HEK293 (cell line): Measurements from ENCODE around the gene MYO1C.

Experiments
- EGR2 ChIP-seq: fragments of 450-650 bp; formaldehyde crosslinking; IDR thresholded peaks from 2 replicates; pipeline ENCODE4 v1.5.1; 2016; ENCODE audit warnings: low read depth, missing biosample characterization, missing genetic modification characterization
- GFI1B ChIP-seq: fragments of 450-650 bp; formaldehyde crosslinking; IDR thresholded peaks from 2 replicates; pipeline ENCODE4 v1.5.1; 2016; ENCODE audit warnings: missing biosample characterization, missing genetic modification characterization
- GLIS1 ChIP-seq: fragments of 450-650 bp; formaldehyde crosslinking; IDR thresholded peaks from 2 replicates; pipeline ENCODE4 v1.5.1; 2016; ENCODE audit warnings: missing biosample characterization, missing genetic modification characterization
- KLF9 ChIP-seq: fragments of 450-650 bp; formaldehyde crosslinking; IDR thresholded peaks from 2 replicates; pipeline ENCODE4 v1.5.1; 2016; ENCODE audit warnings: missing biosample characterization, missing genetic modification characterization, low read depth
- OSR2 ChIP-seq: fragments of 450-650 bp; formaldehyde crosslinking; IDR thresholded peaks from 2 replicates; pipeline ENCODE4 v1.5.1; 2016; ENCODE audit warnings: missing biosample characterization, missing genetic modification characterization
- YY1 ChIP-seq: fragments of 450-650 bp; formaldehyde crosslinking; IDR thresholded peaks from 2 replicates; pipeline ENCODE4 v1.5.1; 2018; ENCODE audit warnings: missing biosample characterization, missing genetic modification characterization
- ZBTB20 ChIP-seq: fragments of 450-650 bp; formaldehyde crosslinking; IDR thresholded peaks from 2 replicates; pipeline ENCODE4 v1.5.1; 2016; ENCODE audit warnings: missing biosample characterization, missing genetic modification characterization
- ZBTB21 ChIP-seq: fragments of 450-650 bp; formaldehyde crosslinking; IDR thresholded peaks from 2 replicates; pipeline ENCODE4 v1.5.1; 2017; ENCODE audit warnings: missing biosample characterization, missing genetic modification characterization
- ZBTB7A ChIP-seq: fragments of 450-650 bp; formaldehyde crosslinking; IDR thresholded peaks from 2 replicates; pipeline ENCODE4 v1.5.1; 2016; ENCODE audit warnings: low read depth, missing biosample characterization, missing genetic modification characterization
- ZBTB8A ChIP-seq: fragments of 450-650 bp; formaldehyde crosslinking; IDR thresholded peaks from 2 replicates; pipeline ENCODE4 v1.5.1; 2016; ENCODE audit warnings: missing biosample characterization, missing genetic modification characterization
- ZFHX2 ChIP-seq: fragments of 450-650 bp; formaldehyde crosslinking; conservative IDR thresholded peaks from 2 replicates; pipeline ENCODE4 v1.5.1; 2016; ENCODE audit warnings: missing biosample characterization, missing genetic modification characterization
- ZFP3 ChIP-seq: fragments of 450-650 bp; formaldehyde crosslinking; IDR thresholded peaks from 2 replicates; pipeline ENCODE4 v1.5.1; 2016; ENCODE audit warnings: low read depth, missing biosample characterization, missing genetic modification characterization
- ZNF10 ChIP-seq: fragments of 450-650 bp; formaldehyde crosslinking; IDR thresholded peaks from 2 replicates; pipeline ENCODE4 v1.5.1; 2017; ENCODE audit warnings: missing biosample characterization, missing genetic modification characterization
- ZNF112 ChIP-seq: fragments of 450-650 bp; formaldehyde crosslinking; IDR thresholded peaks from 2 replicates; pipeline ENCODE4 v1.5.0; 2017; ENCODE audit warnings: missing biosample characterization, missing genetic modification characterization
- ZNF157 ChIP-seq: fragments of 450-650 bp; formaldehyde crosslinking; IDR thresholded peaks from 2 replicates; pipeline ENCODE4 v1.5.1; 2016; ENCODE audit warnings: missing biosample characterization, missing genetic modification characterization
- ZNF175 ChIP-seq: fragments of 450-650 bp; formaldehyde crosslinking; IDR thresholded peaks from 2 replicates; pipeline ENCODE4 v1.5.1; 2016; ENCODE audit warnings: missing biosample characterization, missing genetic modification characterization
- ZNF2 ChIP-seq: fragments of 450-650 bp; formaldehyde crosslinking; IDR thresholded peaks from 2 replicates; pipeline ENCODE4 v1.5.1; 2016; ENCODE audit warnings: missing biosample characterization, missing genetic modification characterization
- ZNF239 ChIP-seq: fragments of 450-650 bp; formaldehyde crosslinking; IDR thresholded peaks from 2 replicates; pipeline ENCODE4 v1.5.1; 2016; ENCODE audit warnings: missing biosample characterization, missing genetic modification characterization
- ZNF24 ChIP-seq: fragments of 450-650 bp; formaldehyde crosslinking; IDR thresholded peaks from 2 replicates; pipeline ENCODE4 v1.5.1; 2016; ENCODE audit warnings: missing biosample characterization, missing genetic modification characterization
- ZNF292 ChIP-seq: fragments of 450-650 bp; formaldehyde crosslinking; IDR thresholded peaks from 2 replicates; pipeline ENCODE4 v1.5.1; 2016; ENCODE audit warnings: low read depth, missing biosample characterization, missing genetic modification characterization, borderline replicate concordance
- ZNF324 ChIP-seq: fragments of 450-650 bp; formaldehyde crosslinking; IDR thresholded peaks from 2 replicates; pipeline ENCODE4 v1.5.1; 2016; ENCODE audit warnings: missing biosample characterization, missing genetic modification characterization
- ZNF335 ChIP-seq: fragments of 450-650 bp; formaldehyde crosslinking; conservative IDR thresholded peaks from 2 replicates; pipeline ENCODE4 v1.5.1; 2016; ENCODE audit warnings: missing biosample characterization, missing genetic modification characterization
- ZNF404 ChIP-seq: fragments of 450-650 bp; formaldehyde crosslinking; IDR thresholded peaks from 2 replicates; pipeline ENCODE4 v1.5.1; 2017; ENCODE audit warnings: missing biosample characterization, missing genetic modification characterization
- ZNF48 ChIP-seq: fragments of 450-650 bp; formaldehyde crosslinking; IDR thresholded peaks from 2 replicates; pipeline ENCODE4 v1.5.1; 2016; ENCODE audit warnings: missing biosample characterization, missing genetic modification characterization
- ZNF555 ChIP-seq: fragments of 450-650 bp; formaldehyde crosslinking; conservative IDR thresholded peaks from 2 replicates; pipeline ENCODE4 v1.5.1; 2017; ENCODE audit warnings: missing biosample characterization, mild to moderate bottlenecking, missing genetic modification characterization, inconsistent platforms
- ZNF777 ChIP-seq: fragments of 450-650 bp; formaldehyde crosslinking; IDR thresholded peaks from 2 replicates; pipeline ENCODE4 v1.5.1; 2017; ENCODE audit warnings: missing biosample characterization, missing genetic modification characterization, borderline replicate concordance
- ZXDB ChIP-seq: fragments of 450-650 bp; formaldehyde crosslinking; IDR thresholded peaks from 2 replicates; pipeline ENCODE4 v1.5.1; 2016; ENCODE audit warnings: missing biosample characterization, missing genetic modification characterization
- TF ChIP-seq, protein P1 (sequence below): fragments of 450-650 bp; formaldehyde crosslinking; IDR thresholded peaks from 2 replicates; pipeline ENCODE4 v1.5.1; 2016; ENCODE audit warnings: missing biosample characterization, missing genetic modification characterization
- TF ChIP-seq, protein P2 (sequence below): fragments of 450-650 bp; formaldehyde crosslinking; conservative IDR thresholded peaks from 2 replicates; pipeline ENCODE4 v1.5.1; 2016; ENCODE audit warnings: low read depth, missing biosample characterization, missing genetic modification characterization
- TF ChIP-seq, protein P3 (sequence below): sonication (generic); formaldehyde crosslinking; IDR thresholded peaks from 2 replicates; pipeline ENCODE4 v1.8.1; 2022; ENCODE audit warnings: mild to moderate bottlenecking, moderate library complexity, missing genetic modification reagents
- TF ChIP-seq, protein P4 (sequence below): fragments of 450-650 bp; formaldehyde crosslinking; optimal IDR thresholded peaks from 2 replicates; pipeline ENCODE3; 2016; ENCODE audit warnings: missing biosample characterization, mild to moderate bottlenecking, missing genetic modification characterization
- TF ChIP-seq, protein P5 (sequence below): fragments of 450-650 bp; formaldehyde crosslinking; IDR thresholded peaks from 2 replicates; pipeline ENCODE4 v1.5.1; 2016; ENCODE audit warnings: missing biosample characterization, missing genetic modification characterization

The MYO1C gene

DNA sequence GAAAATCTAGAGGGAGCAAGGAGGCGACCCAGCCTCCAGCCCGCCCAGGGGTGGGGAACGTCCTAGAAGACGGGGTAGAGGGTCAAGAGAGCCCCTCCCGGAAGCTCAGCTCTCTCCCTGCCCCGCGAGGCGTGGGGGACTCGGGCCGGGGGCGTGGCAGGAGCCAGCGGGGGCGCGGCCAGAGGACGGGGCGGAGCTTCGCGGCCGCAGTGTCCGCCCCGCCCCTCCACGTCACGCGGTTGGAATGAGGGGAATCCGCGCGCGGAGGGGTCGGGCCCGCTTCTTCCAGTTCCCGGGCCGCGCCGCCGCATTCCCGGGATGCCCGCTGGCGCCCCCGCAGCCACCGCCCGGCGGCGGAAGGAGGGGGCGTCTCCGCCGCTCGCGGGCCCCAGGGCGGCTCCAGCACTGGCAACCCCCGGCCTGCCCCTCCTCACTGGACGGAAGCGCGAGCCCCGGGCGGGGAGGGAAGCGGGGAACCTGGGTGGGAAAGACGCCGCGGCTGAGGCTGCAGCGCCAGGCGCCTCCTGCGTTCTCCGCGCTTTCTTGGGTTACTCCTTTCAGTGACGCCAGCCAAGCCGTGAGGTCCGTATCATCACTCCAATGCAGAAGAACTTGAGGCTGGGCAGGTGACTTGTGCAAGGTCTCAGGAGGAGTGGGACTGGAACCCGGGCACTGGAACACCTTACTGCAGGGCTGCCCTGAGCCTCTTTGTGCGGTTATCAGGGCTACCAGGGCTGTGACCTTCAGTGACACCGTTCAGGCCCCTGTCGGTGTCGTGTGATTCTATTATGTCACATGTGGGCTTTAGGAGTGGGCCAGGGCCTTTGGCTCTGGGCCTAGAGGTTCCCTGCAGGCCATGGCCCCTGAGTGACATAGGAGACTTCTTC lies 4.3 kb downstream of the MYO1C start (continued):
- TF ChIP-seq, protein P1, sequence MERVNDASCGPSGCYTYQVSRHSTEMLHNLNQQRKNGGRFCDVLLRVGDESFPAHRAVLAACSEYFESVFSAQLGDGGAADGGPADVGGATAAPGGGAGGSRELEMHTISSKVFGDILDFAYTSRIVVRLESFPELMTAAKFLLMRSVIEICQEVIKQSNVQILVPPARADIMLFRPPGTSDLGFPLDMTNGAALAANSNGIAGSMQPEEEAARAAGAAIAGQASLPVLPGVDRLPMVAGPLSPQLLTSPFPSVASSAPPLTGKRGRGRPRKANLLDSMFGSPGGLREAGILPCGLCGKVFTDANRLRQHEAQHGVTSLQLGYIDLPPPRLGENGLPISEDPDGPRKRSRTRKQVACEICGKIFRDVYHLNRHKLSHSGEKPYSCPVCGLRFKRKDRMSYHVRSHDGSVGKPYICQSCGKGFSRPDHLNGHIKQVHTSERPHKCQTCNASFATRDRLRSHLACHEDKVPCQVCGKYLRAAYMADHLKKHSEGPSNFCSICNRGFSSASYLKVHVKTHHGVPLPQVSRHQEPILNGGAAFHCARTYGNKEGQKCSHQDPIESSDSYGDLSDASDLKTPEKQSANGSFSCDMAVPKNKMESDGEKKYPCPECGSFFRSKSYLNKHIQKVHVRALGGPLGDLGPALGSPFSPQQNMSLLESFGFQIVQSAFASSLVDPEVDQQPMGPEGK = peak; percentile 84
- TF ChIP-seq GFI1B (tag by site-specific recombination) (no peak), ZNF335 (tag by site-specific recombination) (peak; percentile 53; the same call in 1 of the 2 replicates), ZNF112 (tag by site-specific recombination) (no peak), ZFHX2 (tag by site-specific recombination) (peak; percentile 88), ZNF777 (tag by site-specific recombination) (no peak), ZNF292 (tag by site-specific recombination) (no peak), ZNF10 (0 out of 2 replicates have a peak, but pooled peaks have one; percentile 35), ZNF157 (tag by site-specific recombination) (no peak), ZNF24 (tag by site-specific recombination) (no peak), ZNF555 (tag by site-specific recombination) (no peak), ZFP3 (tag by site-specific recombination) (no peak), ZBTB20 (tag by site-specific recombination) (peak; percentile 95), ZNF175 (no peak), ZNF324 (tag by site-specific recombination) (no peak), ZNF2 (tag by site-specific recombination) (no peak), EGR2 (tag by site-specific recombination) (peak; percentile 48), KLF9 (peak; percentile 96), OSR2 (tag by site-specific recombination) (0 out of 2 replicates have a peak, but pooled peaks have one; percentile 24), ZXDB (no peak), GLIS1 (tag by site-specific recombination) (peak; percentile 38), YY1 (tag by site-specific recombination) (no peak), ZNF404 (tag by site-specific recombination) (no peak), ZBTB21 (tag by site-specific recombination) (no peak), ZBTB7A (tag by site-specific recombination) (no peak), ZBTB8A (tag by site-specific recombination) (peak; percentile 75), ZNF48 (tag by site-specific recombination) (no peak), ZNF239 (tag by site-specific recombination) (no peak)
- TF ChIP-seq, protein P2, sequence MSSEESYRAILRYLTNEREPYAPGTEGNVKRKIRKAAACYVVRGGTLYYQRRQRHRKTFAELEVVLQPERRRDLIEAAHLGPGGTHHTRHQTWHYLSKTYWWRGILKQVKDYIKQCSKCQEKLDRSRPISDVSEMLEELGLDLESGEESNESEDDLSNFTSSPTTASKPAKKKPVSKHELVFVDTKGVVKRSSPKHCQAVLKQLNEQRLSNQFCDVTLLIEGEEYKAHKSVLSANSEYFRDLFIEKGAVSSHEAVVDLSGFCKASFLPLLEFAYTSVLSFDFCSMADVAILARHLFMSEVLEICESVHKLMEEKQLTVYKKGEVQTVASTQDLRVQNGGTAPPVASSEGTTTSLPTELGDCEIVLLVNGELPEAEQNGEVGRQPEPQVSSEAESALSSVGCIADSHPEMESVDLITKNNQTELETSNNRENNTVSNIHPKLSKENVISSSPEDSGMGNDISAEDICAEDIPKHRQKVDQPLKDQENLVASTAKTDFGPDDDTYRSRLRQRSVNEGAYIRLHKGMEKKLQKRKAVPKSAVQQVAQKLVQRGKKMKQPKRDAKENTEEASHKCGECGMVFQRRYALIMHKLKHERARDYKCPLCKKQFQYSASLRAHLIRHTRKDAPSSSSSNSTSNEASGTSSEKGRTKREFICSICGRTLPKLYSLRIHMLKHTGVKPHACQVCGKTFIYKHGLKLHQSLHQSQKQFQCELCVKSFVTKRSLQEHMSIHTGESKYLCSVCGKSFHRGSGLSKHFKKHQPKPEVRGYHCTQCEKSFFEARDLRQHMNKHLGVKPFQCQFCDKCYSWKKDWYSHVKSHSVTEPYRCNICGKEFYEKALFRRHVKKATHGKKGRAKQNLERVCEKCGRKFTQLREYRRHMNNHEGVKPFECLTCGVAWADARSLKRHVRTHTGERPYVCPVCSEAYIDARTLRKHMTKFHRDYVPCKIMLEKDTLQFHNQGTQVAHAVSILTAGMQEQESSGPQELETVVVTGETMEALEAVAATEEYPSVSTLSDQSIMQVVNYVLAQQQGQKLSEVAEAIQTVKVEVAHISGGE (tag by site-specific recombination) = 0 out of 2 replicates have a peak, but pooled peaks have one; percentile 13
- TF ChIP-seq, protein P3, sequence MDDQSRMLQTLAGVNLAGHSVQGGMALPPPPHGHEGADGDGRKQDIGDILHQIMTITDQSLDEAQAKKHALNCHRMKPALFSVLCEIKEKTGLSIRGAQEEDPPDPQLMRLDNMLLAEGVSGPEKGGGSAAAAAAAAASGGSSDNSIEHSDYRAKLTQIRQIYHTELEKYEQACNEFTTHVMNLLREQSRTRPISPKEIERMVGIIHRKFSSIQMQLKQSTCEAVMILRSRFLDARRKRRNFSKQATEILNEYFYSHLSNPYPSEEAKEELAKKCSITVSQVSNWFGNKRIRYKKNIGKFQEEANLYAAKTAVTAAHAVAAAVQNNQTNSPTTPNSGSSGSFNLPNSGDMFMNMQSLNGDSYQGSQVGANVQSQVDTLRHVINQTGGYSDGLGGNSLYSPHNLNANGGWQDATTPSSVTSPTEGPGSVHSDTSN = 0 out of 2 replicates have a peak, but pooled peaks have one; percentile 4
- TF ChIP-seq, protein P4, sequence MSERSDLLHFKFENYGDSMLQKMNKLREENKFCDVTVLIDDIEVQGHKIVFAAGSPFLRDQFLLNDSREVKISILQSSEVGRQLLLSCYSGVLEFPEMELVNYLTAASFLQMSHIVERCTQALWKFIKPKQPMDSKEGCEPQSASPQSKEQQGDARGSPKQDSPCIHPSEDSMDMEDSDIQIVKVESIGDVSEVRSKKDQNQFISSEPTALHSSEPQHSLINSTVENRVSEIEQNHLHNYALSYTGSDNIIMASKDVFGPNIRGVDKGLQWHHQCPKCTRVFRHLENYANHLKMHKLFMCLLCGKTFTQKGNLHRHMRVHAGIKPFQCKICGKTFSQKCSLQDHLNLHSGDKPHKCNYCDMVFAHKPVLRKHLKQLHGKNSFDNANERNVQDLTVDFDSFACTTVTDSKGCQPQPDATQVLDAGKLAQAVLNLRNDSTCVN (tag by site-specific recombination) = peak; percentile 72
- TF ChIP-seq, protein P5, sequence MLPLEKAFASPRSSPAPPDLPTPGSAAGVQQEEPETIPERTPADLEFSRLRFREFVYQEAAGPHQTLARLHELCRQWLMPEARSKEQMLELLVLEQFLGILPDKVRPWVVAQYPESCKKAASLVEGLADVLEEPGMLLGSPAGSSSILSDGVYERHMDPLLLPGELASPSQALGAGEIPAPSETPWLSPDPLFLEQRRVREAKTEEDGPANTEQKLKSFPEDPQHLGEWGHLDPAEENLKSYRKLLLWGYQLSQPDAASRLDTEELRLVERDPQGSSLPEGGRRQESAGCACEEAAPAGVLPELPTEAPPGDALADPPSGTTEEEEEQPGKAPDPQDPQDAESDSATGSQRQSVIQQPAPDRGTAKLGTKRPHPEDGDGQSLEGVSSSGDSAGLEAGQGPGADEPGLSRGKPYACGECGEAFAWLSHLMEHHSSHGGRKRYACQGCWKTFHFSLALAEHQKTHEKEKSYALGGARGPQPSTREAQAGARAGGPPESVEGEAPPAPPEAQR (tag by site-specific recombination) = no peak
